Measurements from ENCODE around the gene BRIP1. TPM values are rescaled to one million over a fixed set of nuclear protein-coding genes. Genes with fewer than 3 reads are reported as not detected.

BRIP1 gene
- total RNA-seq, 2 experiments from 2014 or later = 13.2 to 14.5 TPM

GRCh38 chr17:61783556-61784304, 79.6 kb downstream of the BRIP1 start:
- Mint-ChIP-seq H3K27ac (no peak overlapping the region), H3K4me3 (no peak overlapping the region), H3K4me1 (ENCODE audit: low read depth) (no peaks in the 10 kb centered on the region), H3K27me3 (no peaks in the 10 kb centered on the region), H3K9me3 (no peaks in the 10 kb centered on the region), H3K36me3 (ENCODE audit: low read depth) (peaks cover 5% of the 10 kb centered on the region)
- ChIA-PET POLR2A (no interaction called here), CTCF (no interaction called here)
- DNase-seq (no peak), ATAC-seq (no peak)
- intact Hi-C loops (cut with micrococcal nuclease) = no loop called here
- no peak for TF ChIP-seq CTCF (IDR thresholded peaks at IDR 0.05)

- no peak for ATAC-seq
- no peak for TF ChIP-seq CTCF (IDR thresholded peaks at IDR 0.05)
- no peaks in the 10 kb centered on the region for H3K27me3 Mint-ChIP-seq
- POLR2A ChIA-PET = no interaction called here
- H3K36me3 Mint-ChIP-seq (ENCODE audit: low read depth) = peaks cover 5% of the 10 kb centered on the region
- DNase-seq = no peak
- H3K27ac Mint-ChIP-seq = no peak overlapping the region
- CTCF ChIA-PET = no interaction called here
- intact Hi-C loops (cut with micrococcal nuclease) = no loop called here
- no peaks in the 10 kb centered on the region for H3K9me3 Mint-ChIP-seq
- no peak overlapping the region for H3K4me3 Mint-ChIP-seq
- H3K4me1 Mint-ChIP-seq (ENCODE audit: low read depth) = no peaks in the 10 kb centered on the region
Measured at GRCh38 chr17:61783120-61783519, 80.2 kb downstream of the BRIP1 start.

- Mint-ChIP-seq H3K4me3 (no peak overlapping the region), H3K36me3 (ENCODE audit: low read depth) (peaks cover 3% of the 10 kb centered on the region)
- CTCF ChIA-PET = no interaction called here
Measured at GRCh38 chr17:61782683-61783082, 80.6 kb downstream of the BRIP1 start.

GRCh38 chr17:61775364-61775763, 88.0 kb downstream of the BRIP1 start:
- no peaks in the 10 kb centered on the region for H3K27me3 Mint-ChIP-seq
- intact Hi-C loops (cut with micrococcal nuclease) = no loop called here
- POLR2A ChIA-PET = no interaction called here

More at GRCh38 chr17:61782683-61783082, 80.6 kb downstream of the BRIP1 start:
- ATAC-seq (no peak), DNase-seq (no peak)
- no peaks in the 10 kb centered on the region for H3K27me3 Mint-ChIP-seq
- intact Hi-C loops (cut with micrococcal nuclease) = no loop called here
- H3K4me1 Mint-ChIP-seq (ENCODE audit: low read depth) = no peaks in the 10 kb centered on the region
- TF ChIP-seq CTCF (IDR thresholded peaks at IDR 0.05) = no peak
- H3K9me3 Mint-ChIP-seq = no peaks in the 10 kb centered on the region
- no peak overlapping the region for H3K27ac Mint-ChIP-seq
- POLR2A ChIA-PET = no interaction called here

More at GRCh38 chr17:61775364-61775763, 88.0 kb downstream of the BRIP1 start:
- Mint-ChIP-seq H3K27ac (no peak overlapping the region), H3K36me3 (ENCODE audit: low read depth) (peaks cover 31% of the 10 kb centered on the region), H3K4me3 (no peak overlapping the region), H3K9me3 (peaks cover 11% of the 10 kb centered on the region), H3K4me1 (ENCODE audit: low read depth) (no peaks in the 10 kb centered on the region)
- ATAC-seq = no peak
- DNase-seq = no peak
- no peak for TF ChIP-seq CTCF (IDR thresholded peaks at IDR 0.05)
- CTCF ChIA-PET = no interaction called here

Measured in activated CD8-positive, alpha-beta T cell treated with anti-CD3 and anti-CD28 coated beads for 36 hours (primary cell).